WTC11 (cell line): ENCODE results near the gene ROBO1. TPM values are rescaled to one million over a fixed set of nuclear protein-coding genes. Genes with fewer than 3 reads are reported as not detected.
A peak's percentile ranks its signal among the peaks of the same experiment; 100 is the strongest.

Source experiments
- ATAC-seq: fragments of 200-7000 bp; cut with Tn5 transposase; 2 replicates; pipeline ENCODE4 v1.10.0; 2021; ENCODE audit warnings: mild to moderate bottlenecking, moderate library complexity
- CTCF ChIA-PET: fragments of 300-600 bp; sonication (Branson Sonifier 250); formaldehyde crosslinking; loops from one replicate; lab custom pipeline; 2021; ENCODE audit warnings: antibody characterized with exemption; lab: Charles Lee
- POLR2A ChIA-PET: fragments of 350-600 bp; sonication (Branson Sonifier 250); formaldehyde crosslinking; loops from one replicate; lab custom pipeline; 2021; ENCODE audit warnings: antibody characterized with exemption; lab: Charles Lee
- DNase-seq: peaks from one replicate; pipeline ENCODE4 v3.0.0; 2021; ENCODE audit warnings: low spot score
- H3K27ac Mint-ChIP-seq: 2 replicates; pipeline ENCODE4 v1.8.0; 2021; ENCODE audit warnings: mixed read lengths
- H3K27me3 Mint-ChIP-seq: 2 replicates; pipeline ENCODE4 v1.8.0; 2021; ENCODE audit warnings: low read depth, mild to moderate bottlenecking, moderate library complexity, mixed read lengths
- H3K36me3 Mint-ChIP-seq: 2 replicates; pipeline ENCODE4 v1.8.0; 2021; ENCODE audit warnings: mixed read lengths
- H3K4me1 Mint-ChIP-seq: 2 replicates; pipeline ENCODE4 v1.8.0; 2022; ENCODE audit warnings: mixed read lengths
- H3K4me3 Mint-ChIP-seq: 2 replicates; pipeline ENCODE4 v1.8.0; 2021; ENCODE audit warnings: mild to moderate bottlenecking, moderate library complexity, mixed read lengths
- H3K9me3 Mint-ChIP-seq: 2 replicates; pipeline ENCODE4 v1.8.0; 2021; ENCODE audit warnings: mixed read lengths
- ARID4B ChIP-seq: sonication (generic); formaldehyde crosslinking; IDR thresholded peaks from 2 replicates; pipeline ENCODE4 v1.8.0; 2023; ENCODE audit warnings: missing genetic modification reagents, mild to moderate bottlenecking, borderline replicate concordance
- CDX4 ChIP-seq: fragments of 250-450 bp; sonication (Bioruptor Pico); IDR thresholded peaks from 2 replicates; pipeline ENCODE4 v1.9.0; 2021; ENCODE audit warnings: moderate library complexity, mild to moderate bottlenecking, inconsistent platforms, borderline replicate concordance
- E2F1 ChIP-seq: sonication (generic); formaldehyde crosslinking; IDR thresholded peaks from 2 replicates; pipeline ENCODE4 v1.8.0; 2022; ENCODE audit warnings: mild to moderate bottlenecking, missing genetic modification reagents
- ELF4 ChIP-seq: sonication (generic); formaldehyde crosslinking; IDR thresholded peaks from 2 replicates; pipeline ENCODE4 v1.8.1; 2022; ENCODE audit warnings: low read depth, mild to moderate bottlenecking, moderate library complexity, missing genetic modification reagents
- ESRRA ChIP-seq: sonication (generic); formaldehyde crosslinking; IDR thresholded peaks from 2 replicates; pipeline ENCODE4 v1.8.1; 2022; ENCODE audit warnings: mild to moderate bottlenecking, missing genetic modification reagents, borderline replicate concordance
- ETV6 ChIP-seq: sonication (generic); formaldehyde crosslinking; IDR thresholded peaks from 2 replicates; pipeline ENCODE4 v1.8.1; 2022; ENCODE audit warnings: mild to moderate bottlenecking, missing genetic modification reagents
- FOXK1 ChIP-seq: sonication (generic); formaldehyde crosslinking; IDR thresholded peaks from 2 replicates; pipeline ENCODE4 v1.8.0; 2022; ENCODE audit warnings: mild to moderate bottlenecking, moderate library complexity, missing genetic modification reagents
- FOXP1 ChIP-seq: sonication (generic); formaldehyde crosslinking; IDR thresholded peaks from 2 replicates; pipeline ENCODE4 v1.8.0; 2022; ENCODE audit warnings: missing genetic modification reagents, mild to moderate bottlenecking, moderate library complexity, borderline replicate concordance
- JUN ChIP-seq: sonication (generic); formaldehyde crosslinking; IDR thresholded peaks from 2 replicates; pipeline ENCODE4 v1.8.0; 2023; ENCODE audit warnings: mild to moderate bottlenecking, missing genetic modification reagents
- KAT7 ChIP-seq: sonication (generic); formaldehyde crosslinking; IDR thresholded peaks from 2 replicates; pipeline ENCODE4 v1.8.1; 2023; ENCODE audit warnings: missing genetic modification reagents, mild to moderate bottlenecking, borderline replicate concordance
- NFE2L1 ChIP-seq: sonication (generic); formaldehyde crosslinking; IDR thresholded peaks from 2 replicates; pipeline ENCODE4 v1.8.1; 2023; ENCODE audit warnings: missing genetic modification reagents
- PREB ChIP-seq: sonication (generic); formaldehyde crosslinking; IDR thresholded peaks from 2 replicates; pipeline ENCODE4 v1.8.1; 2022; ENCODE audit warnings: mild to moderate bottlenecking, missing genetic modification reagents, moderate library complexity, borderline replicate concordance
- PRRX2 ChIP-seq: fragments of 250-450 bp; sonication (Bioruptor Pico); IDR thresholded peaks from 2 replicates; pipeline ENCODE4 v1.8.0; 2021; ENCODE audit warnings: mild to moderate bottlenecking
- RELA ChIP-seq: sonication (generic); formaldehyde crosslinking; IDR thresholded peaks from 2 replicates; pipeline ENCODE4 v1.8.1; 2022; ENCODE audit warnings: missing genetic modification reagents, mild to moderate bottlenecking, borderline replicate concordance
- SOX15 ChIP-seq: fragments of 250-450 bp; sonication (Bioruptor Pico); IDR thresholded peaks from 2 replicates; pipeline ENCODE4 v1.9.0; 2021; ENCODE audit warnings: mild to moderate bottlenecking
- STAT6 ChIP-seq: sonication (generic); formaldehyde crosslinking; conservative IDR thresholded peaks from 2 replicates; pipeline ENCODE4 v1.8.1; 2023; ENCODE audit warnings: mild to moderate bottlenecking, low read depth, missing genetic modification reagents, moderate library complexity
- TEAD1 ChIP-seq: sonication (generic); formaldehyde crosslinking; IDR thresholded peaks from 2 replicates; pipeline ENCODE4 v1.8.0; 2022; ENCODE audit warnings: mild to moderate bottlenecking, missing genetic modification reagents
- TP53 ChIP-seq: sonication (generic); formaldehyde crosslinking; IDR thresholded peaks from 2 replicates; pipeline ENCODE4 v1.8.1; 2023; ENCODE audit warnings: mild to moderate bottlenecking, missing genetic modification reagents
- ZBTB21 ChIP-seq: sonication (generic); formaldehyde crosslinking; IDR thresholded peaks from 2 replicates; pipeline ENCODE4 v1.8.1; 2023; ENCODE audit warnings: mild to moderate bottlenecking, missing genetic modification reagents, borderline replicate concordance
- ZBTB43 ChIP-seq: sonication (generic); formaldehyde crosslinking; IDR thresholded peaks from 2 replicates; pipeline ENCODE4 v1.8.1; 2023; ENCODE audit warnings: mild to moderate bottlenecking, missing genetic modification reagents
- ZNF232 ChIP-seq: sonication (generic); formaldehyde crosslinking; IDR thresholded peaks from 2 replicates; pipeline ENCODE4 v1.8.0; 2022; ENCODE audit warnings: mild to moderate bottlenecking, missing genetic modification reagents
- ZNF317 ChIP-seq: sonication (generic); formaldehyde crosslinking; IDR thresholded peaks from 2 replicates; pipeline ENCODE4 v1.8.1; 2023; ENCODE audit warnings: low read depth, mild to moderate bottlenecking, moderate library complexity, missing genetic modification reagents, borderline replicate concordance
- ZNF396 ChIP-seq: fragments of 250-450 bp; sonication (Bioruptor Pico); IDR thresholded peaks from 2 replicates; pipeline ENCODE4 v1.8.0; 2021; ENCODE audit warnings: mild to moderate bottlenecking, moderate library complexity, borderline replicate concordance
- total RNA-seq: library from RNA; stranded (reverse); gene quantifications from 3 replicates; pipeline ENCODE4 v1.2.3, GENCODE V29; 2021

ROBO1 gene
- total RNA-seq, 1 experiment from 2014 or later, result 90.9 TPM

- TF ChIP-seq ARID4B (CRISPR knock-in tag) (no peak), FOXK1 (CRISPR knock-in tag) (no peak), TP53 (CRISPR knock-in tag) (no peak), ZNF317 (no peak), ZNF396 (CRISPR knock-in tag) (no peak), JUN (CRISPR knock-in tag) (no peak), TEAD1 (no peak)
Measured at GRCh38 chr3:79019924-79020173, 747.9 kb downstream of the ROBO1 start (continued).

GRCh38 chr3:79019137-79019923 lies 748.5 kb downstream of the ROBO1 start:
- H3K4me3 Mint-ChIP-seq, result no peak overlapping the region
- DNase-seq (peak; percentile 77), ATAC-seq (peak; percentile 74)
- H3K9me3 Mint-ChIP-seq, result no peaks in the 10 kb centered on the region
- peaks cover 27% of the 10 kb centered on the region for H3K4me1 Mint-ChIP-seq
- H3K36me3 Mint-ChIP-seq, result no peaks in the 10 kb centered on the region
- peak overlapping the region; percentile 99 for H3K27ac Mint-ChIP-seq
- no peaks in the 10 kb centered on the region for H3K27me3 Mint-ChIP-seq
- POLR2A ChIA-PET, result interaction anchor here (1.4 to 1.8 kb wide), 2 partner anchors 21 to 25 kb away, joined by 4 to 6 read pairs; no protein-coding TSS in a partner anchor
- CTCF ChIA-PET, result interaction anchor here (0.7 to 1.6 kb wide), 6 partner anchors 67 to 387 kb away, joined by 3 to 5 read pairs (median 4); no protein-coding TSS in a partner anchor
- TF ChIP-seq ZBTB21 (CRISPR knock-in tag) (peak; percentile 48; the same call in 1 of the 2 replicates), ELF4 (CRISPR knock-in tag) (no peak), SOX15 (CRISPR knock-in tag) (no peak), ZBTB43 (CRISPR knock-in tag) (peak; percentile 68; the same call in 1 of the 2 replicates), FOXK1 (CRISPR knock-in tag) (0 out of 2 replicates have a peak, but pooled peaks have one; percentile 35), ETV6 (CRISPR knock-in tag) (peak; percentile 28; the same call in 1 of the 2 replicates), PREB (CRISPR knock-in tag) (no peak), KAT7 (CRISPR knock-in tag) (peak; percentile 47; the same call in 1 of the 2 replicates), RELA (CRISPR knock-in tag) (0 out of 2 replicates have a peak, but pooled peaks have one; percentile 10), PRRX2 (no peak), CDX4 (CRISPR knock-in tag) (no peak), ZNF232 (CRISPR knock-in tag) (no peak), ESRRA (CRISPR knock-in tag) (no peak), NFE2L1 (CRISPR knock-in tag) (0 out of 2 replicates have a peak, but pooled peaks have one; percentile 24), STAT6 (CRISPR knock-in tag) (no peak), E2F1 (CRISPR knock-in tag) (no peak), FOXP1 (CRISPR knock-in tag) (0 out of 2 replicates have a peak, but pooled peaks have one; percentile 11)
